ENCODE data around the gene DDR2.
"Not testable (repeated sequence)": the region's sequence is repeated elsewhere in the genome, so short reads cannot be mapped to it uniquely, and the experiment has no call there.

The DDR2 gene

DNA sequence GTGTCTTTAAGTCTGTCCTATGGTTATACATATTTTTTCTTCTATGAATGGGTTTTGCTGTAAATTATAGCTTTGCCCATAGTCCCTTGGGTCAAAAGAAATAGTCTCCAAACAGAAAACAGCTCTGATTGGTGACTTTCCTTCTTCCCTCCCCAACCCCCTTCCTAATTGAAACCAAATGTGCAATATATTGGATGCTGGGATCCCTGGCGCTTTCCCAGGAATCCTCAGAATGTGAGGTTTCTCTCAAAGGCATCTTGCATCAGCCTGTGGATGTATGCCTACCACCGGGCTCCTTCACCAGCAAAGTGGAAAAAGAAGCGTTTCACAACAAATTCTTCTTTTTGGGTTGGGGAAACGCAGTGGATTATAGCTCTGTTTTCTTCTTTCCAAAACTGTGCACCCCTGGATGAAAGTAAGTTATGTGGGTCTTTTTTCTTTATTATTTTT, at the start of gene DDR2:
DDR2 (plus strand) TSS at position 248 of the 450 bp plus-strand sequence. CDS start 86,600 bp downstream, outside the sequence.
- peak; percentile 84 for DNase-seq (ENCODE audit: low spot score)

DNA sequence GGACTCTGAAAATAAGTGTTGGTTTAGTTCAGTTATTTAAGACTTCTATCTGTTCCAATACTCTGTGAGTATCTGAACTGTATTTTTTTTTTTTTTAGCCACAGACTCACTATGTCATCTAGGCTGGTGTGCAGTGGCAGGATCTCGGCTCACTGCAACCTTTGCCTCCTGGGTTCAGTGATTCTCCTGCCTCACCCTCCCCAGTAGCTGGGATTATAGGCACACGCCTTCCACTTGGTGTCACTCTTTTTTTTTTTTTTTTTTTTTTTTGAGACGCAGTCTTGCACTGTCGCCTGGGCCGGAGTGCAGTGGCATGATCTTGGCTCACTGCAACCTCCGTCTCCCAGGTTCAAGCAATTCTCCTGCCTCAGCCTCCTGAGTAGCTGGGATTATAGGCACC, 49.4 kb upstream of the DDR2 start:
- not testable (repeated sequence) for DNase-seq (ENCODE audit: low spot score)

DNA sequence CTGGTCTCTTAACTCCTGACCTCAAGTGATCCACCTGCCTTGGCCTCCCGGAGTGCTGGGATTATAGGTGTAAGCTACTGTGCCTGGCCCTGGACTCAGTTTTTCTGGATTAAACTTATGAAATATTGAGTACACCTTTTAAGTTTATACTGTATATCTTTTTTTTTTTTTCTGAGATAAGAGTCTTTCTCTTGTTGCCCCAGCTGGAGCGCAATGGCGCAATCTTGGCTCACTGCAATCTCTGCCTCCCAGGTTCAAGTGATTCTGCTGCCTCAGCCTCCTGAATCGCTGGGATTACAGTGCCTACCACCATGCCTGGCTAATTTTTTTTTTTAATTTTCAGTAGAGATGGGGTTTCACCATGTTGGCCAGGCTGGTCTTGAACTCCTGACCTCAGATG, 47.2 kb upstream of the DDR2 start:
- not testable (repeated sequence) for DNase-seq (ENCODE audit: low spot score)

DNA sequence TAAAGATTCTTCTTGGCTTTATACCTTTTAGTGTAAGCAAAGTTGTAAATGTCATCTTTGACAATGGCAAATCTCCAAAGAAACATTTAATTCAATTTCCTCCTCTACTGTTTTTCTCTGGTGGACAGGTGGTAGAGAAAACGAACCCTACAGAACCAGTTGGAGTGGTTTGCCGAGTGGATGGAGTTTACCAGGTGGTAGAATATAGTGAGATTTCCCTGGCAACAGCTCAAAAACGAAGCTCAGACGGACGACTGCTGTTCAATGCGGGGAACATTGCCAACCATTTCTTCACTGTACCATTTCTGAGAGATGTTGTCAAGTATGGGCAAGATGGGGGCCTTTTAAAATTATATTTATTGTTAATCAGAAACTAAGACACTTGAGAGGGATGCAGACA, 44.9 kb upstream of the DDR2 start:
- DNase-seq (ENCODE audit: low spot score), result peak; percentile 33

DNA sequence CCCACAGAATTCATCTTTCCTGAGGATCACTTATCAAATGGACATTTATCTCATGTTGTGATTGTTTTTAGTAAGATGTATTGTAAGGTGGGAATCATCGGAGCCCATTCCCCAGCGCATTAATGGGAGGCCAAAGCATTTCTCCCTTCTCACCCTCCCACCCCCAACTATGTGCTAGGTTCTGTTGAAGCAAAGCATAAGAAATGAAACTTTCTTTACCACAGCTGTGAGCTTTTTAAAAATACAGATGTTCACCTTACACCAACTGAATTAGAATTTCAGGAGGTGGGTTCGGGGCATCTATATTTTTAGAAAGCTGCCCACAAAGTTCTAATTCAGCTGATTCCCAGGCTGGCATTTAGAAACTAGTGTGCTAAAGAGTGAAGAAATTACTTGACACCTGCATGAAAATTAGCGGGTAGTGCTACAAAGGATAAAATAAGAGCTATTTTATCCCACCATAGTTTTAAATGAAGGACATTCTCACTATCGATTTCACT, 44.5 kb upstream of the DDR2 start:
- no peak for DNase-seq (ENCODE audit: low spot score)

DNA sequence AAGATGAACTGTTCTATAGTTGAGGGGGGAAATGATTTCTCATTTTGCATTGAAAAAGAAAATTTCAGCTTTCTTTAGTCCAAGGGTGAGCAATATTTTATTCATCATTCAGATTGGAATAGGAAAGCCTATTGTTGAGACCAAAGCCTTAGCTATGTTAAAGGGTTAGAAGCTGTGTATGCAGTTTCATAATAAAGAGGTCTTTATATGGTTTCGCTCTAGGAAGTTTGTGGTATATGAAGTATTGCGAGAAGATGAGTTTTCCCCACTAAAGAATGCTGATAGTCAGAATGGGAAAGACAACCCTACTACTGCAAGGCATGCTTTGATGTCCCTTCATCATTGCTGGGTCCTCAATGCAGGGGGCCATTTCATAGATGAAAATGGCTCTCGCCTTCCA, 42.2 kb upstream of the DDR2 start:
- no peak for DNase-seq (ENCODE audit: low spot score)

DNA sequence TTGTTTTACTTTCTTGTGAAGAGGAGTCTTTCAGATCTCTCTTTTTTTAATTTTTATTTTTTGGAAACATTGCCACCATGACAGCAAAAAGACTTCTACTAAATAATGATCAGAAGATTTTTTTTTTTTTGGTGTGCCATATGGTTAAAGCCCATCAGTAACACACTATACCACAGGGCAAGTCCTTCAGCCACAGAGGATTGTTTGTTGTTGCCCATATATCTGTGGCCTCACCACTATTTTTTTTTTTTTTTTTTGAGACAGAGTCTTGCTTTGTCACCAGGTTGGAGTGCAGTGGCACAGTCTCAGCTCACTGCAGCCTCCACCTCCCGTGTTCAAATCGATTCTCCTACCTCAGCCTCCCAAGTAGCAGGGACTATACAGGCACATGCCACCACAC, 41.6 kb upstream of the DDR2 start:
- no peak for DNase-seq (ENCODE audit: low spot score)

DNA sequence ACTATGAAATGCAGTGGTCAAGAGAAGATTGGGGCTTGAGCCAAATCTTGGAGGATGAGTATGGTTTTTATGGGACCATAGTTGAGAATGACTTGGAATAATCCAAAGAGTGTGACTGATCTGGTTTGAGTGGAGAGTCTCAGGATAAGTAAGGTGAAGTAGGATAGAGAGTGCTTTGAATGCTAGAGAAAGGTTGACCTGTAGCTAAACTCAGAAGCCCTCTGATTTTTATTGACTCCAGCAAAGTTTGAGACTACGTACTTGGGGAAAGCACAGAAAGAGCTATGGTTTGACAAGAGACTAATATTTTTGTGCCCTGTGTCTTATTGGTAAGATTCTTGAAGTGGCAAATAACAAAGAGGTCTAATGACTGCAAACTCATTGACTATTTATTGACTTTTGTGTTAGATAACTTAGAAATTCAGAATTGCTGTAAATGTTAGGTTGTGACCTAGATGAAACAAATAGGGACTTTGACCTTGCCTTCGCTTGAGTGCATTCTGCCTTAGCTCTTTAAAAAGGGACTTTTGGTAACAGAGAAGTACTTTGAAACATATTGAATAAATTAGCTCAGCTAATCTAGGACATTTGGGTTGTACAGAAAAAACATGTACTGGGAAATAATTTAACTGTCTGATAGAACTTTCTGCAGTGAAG, 35.6 kb upstream of the DDR2 start:
- no peak for DNase-seq (ENCODE audit: low spot score)

DNA sequence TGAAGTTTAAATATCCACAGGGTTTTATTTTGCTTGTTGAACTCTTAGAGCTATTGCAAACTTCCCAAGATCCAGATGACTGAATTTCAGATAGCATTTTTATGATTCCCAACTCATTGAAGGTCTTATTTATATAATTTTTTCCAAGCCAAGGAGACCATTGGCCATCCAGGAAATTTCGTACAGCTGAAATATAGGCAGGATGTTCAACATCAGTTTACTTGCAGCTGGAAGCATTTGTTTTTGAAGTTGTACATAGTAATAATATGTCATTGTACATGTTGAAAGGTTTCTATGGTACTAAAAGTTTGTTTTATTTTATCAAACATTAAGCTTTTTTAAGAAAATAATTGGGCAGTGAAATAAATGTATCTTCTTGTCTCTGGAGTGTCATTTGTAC, 32.8 kb upstream of the DDR2 start:
- no peak for DNase-seq (ENCODE audit: low spot score)

DNA sequence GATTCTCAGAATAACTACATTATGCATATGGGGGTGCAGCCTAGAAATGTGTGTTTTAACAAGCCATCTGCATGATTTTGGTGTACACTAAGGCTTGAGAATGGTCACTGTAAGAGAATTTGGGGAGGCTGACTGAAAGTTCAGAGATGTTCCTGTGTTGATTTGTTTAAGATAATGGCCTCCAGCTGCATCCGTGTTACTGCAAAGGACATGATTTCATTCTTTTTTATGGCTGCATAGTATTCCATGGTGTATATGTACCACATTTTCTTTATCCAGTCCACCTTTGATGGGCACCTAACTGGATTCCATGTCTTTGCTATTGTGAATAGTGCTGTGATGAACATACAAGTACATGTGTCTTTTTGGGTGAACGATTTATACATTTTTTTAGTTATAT, 29.1 kb upstream of the DDR2 start:
- not testable (repeated sequence) for DNase-seq (ENCODE audit: low spot score)

DNA sequence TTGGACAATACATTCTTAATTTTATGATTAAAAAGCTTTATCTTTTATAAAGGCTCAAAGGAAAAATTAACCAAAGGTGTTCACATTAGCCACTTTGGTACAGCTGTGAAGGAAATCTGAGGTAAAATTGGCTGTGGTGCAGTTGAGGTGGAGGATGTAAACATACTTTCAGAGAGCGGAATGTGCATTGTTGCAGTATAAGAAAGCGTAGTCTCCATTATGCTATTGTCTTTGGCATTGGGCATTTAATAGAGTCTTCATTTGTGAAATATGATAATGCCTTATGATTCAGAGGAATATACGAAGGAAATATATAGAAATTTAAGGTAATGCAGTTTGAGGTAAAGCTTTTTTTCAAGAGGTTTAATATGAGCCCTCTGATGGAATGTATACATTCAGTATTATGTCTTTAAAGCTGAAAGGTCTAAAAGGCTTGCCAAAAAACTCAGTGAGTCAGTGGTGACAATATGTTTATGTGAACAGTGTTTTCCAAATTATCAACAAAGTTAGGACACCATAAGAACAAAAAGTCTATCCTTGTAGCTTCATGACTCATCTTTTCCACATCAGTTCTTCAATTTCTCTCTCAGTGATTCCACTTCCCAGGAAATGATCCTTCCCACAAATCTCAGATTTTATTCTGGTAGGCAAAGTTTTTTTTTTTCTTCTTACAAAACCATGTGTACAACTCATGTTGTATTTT, 26.9 kb upstream of the DDR2 start:
- DNase-seq (ENCODE audit: low spot score), result no peak

DNA sequence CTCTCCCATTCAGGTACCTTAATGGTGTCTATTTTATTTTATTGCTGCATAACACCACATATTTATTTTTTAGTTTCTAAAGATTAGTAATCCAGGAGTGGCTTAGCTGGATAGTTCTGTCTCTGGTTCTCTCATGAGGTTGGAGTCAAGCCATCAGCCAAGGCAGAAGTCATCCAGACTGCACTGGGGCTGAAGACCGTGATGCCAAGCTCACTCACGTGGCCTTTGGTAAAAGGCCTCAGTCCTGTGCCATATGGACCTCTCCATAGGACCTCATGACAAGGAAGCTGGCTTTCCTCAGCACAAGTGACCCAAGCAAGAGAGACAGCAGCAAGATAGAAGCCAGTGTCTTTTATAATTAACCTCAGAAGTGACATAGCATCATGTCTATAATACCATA, 23.0 kb upstream of the DDR2 start:
- DNase-seq (ENCODE audit: low spot score), result peak; percentile 77

DNA sequence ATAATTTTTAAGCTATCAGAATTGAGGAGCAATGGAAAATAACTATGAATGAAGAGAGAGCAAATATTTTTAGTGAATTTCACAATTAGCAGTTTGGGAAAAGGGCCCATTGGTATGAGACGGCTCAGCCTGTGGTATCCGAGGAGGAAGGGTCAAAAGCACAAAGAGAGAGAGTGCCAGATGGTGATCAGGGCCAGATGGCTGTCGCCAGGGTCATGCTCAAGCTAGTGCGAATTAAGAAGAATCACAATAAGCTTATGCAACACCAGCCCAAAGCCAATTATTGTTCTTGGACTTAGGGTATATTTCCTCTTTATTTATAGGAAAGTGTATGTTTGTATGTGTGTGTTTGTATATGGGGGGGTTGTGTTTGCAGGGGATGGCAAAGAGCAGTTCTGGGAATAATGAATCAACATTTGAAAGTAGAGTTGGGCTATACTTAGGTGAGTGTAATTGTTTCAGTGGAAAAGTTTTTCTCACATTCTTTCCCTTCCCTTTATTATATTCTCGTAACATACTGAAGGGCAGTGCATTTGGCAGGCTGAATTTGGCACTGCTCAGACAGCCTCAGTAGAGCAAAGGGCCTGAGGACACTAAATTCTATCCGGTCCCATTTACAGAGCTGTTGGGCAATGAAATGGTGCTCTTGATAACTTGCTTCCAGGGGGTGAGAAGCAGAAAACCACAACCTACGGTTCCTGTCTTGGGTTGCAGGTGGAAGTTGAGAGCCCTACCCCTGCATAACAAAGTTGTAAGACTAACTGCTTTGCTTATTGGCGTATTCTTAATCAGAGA, 19.5 kb upstream of the DDR2 start:
- no peak for DNase-seq (ENCODE audit: low spot score)

DNA sequence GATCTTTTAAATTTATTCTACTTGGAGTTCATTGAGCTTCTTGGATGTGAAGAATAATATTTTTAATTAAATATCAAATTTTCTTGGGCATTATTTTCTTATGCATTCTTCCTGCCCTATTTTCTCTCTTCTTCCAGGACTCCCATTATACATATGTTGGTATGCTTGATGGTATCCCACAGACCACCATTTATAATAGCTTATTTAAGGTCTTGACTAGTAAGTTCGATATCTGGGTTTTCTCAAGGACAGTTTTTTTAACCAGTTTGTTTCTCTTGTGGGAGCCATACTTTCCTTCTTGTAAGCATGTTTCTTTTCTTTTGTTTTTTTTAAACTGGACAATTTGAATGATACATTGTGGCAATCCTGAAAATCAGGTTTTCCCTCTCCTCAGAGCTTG, 15.4 kb upstream of the DDR2 start:
- DNase-seq (ENCODE audit: low spot score), result no peak

DNA sequence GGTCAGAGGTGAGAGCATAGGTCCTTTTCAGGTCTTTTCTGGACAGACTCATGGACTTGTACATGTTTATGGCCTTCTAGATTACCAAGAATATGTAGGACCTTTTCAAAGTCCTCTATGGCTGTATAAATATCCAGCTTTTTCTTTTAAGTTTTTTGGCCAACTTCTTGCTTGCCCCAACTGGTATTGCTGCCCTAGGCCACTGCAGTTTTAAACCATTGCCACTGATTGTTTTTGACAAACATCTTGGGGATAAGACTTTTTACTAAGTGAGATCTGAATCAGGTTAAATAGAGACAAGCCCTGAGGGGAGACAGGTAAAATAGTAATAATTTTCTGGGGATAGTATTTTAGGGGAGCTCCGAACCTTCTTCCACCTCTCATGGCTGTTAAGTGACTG, 14.8 kb upstream of the DDR2 start:
- DNase-seq (ENCODE audit: low spot score), result no peak

DNA sequence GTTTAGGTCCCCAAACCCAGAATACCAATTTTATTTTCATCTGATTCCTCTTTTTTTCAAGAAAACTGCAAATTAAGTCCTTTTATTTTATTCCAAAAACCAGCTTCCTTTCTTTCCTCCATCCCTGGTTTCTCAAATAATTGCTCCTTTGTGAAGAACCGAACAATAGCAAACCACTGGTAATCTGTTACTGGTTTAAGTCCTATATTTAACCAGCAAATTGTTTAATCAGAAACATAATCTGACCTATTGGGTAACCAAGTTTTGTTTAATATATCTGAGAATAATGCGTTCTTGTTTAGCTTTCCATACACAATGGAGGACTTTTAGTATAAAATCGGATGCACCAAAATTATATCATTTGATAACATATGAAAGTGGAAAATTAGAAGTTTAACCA, 13.2 kb upstream of the DDR2 start:
- no peak for DNase-seq (ENCODE audit: low spot score)

DNA sequence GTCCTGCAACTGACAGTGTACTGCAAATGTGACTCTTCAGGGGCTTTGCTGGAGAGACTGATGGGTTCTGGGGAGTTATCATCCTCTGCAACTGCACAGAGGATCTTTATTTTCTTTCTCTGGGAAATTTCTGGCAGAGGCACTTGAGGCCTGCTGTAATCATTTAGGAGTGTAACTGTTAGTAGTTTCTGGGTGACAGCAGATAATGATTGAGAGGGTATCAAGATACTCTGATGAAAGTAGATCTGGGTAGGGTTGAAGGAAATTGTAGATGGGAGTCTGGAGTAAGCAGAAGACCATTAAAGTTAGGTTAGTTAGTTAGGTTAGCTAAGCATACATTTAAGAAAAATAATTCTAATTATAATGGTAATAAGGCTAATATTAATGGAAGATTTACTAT, 11.0 kb upstream of the DDR2 start:
- no peak for DNase-seq (ENCODE audit: low spot score)

DNA sequence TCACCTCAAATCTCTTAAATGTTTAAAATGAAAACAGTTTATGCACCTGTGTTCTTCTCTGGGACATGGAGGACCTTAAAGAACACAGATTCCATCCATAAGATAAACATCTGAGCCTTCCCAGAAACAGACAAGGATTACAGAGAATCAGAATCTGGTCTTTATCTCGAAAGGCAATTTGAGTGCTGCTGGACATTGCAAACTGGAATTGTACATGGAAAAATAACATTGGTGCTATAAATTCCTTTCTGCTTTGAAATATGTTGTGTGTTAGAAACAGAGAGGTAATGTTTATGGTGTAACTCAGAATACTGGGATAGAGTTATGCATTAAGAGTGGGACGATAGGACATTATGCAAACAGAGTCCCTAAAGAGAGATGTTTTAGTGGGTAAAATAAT, 6.6 kb upstream of the DDR2 start:
- DNase-seq (ENCODE audit: low spot score), result no peak

DNA sequence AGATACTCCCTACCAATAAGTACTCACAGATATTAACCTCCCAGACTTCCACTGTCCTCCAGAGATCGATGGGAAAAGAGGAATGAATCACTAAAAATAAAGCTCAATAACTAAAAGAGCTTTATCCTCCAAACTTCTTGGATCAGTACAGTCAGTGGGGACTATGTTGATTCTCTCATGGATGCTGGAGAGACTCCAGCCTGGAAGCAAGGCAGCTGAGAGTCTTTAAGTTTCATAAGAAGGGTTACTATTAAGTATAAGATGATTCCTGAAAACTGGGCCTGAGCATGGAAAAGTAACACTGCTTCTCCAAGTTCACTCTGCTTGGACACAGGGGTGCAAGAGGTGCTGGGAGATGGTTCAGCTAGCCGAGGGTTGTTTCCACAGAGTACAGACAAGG, 6.2 kb upstream of the DDR2 start:
- DNase-seq (ENCODE audit: low spot score), result no peak

DNA sequence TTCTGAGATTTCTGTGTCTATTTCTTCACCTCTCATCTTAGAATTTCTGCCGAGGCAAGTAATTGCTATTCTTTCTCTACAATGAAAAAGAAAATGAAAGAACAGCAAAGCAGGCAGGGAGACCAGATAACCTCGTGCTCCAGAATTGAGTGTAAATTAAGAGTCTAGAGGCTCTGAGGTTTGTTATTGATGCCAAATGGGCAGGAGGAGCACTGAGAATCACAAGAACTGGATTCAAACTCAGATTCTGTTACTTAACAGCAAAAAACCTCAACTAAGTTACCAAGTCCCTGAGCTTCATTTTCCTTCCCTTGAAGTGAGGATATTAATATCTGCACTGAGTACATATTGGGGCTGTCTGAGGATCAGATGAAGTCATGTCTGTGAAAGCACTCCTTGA, 5.5 kb upstream of the DDR2 start:
- DNase-seq (ENCODE audit: low spot score), result no peak

DNA sequence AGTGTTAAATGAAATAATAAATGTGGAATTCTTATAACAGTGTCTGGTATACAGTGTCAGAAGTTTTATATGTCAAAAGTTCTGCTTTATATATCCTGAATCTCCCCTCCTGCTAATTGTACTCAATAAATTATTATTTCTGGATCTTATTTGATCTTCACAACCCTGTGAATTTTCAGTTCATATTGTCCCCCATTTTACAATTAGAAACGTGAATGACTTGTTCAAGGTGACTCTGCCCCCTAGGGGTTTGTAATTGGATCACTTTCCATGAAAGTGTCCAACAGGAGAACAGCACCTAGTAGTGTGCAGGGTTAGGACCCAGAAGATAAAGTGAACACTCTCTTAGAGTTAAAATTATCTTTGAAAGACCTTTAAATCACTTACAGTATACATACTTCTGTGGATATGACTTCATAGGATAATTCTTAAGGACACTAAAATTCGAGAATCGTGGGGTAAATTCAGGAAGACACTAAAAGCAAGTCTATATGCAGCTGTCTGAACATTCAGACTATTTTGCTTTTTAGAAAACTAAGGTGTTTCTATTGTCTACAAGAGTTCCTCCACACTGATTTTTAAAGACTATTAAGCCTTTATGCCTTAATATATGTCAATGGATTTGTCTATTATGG, 4.5 kb upstream of the DDR2 start:
- peak; percentile 32 for DNase-seq (ENCODE audit: low spot score)

DNA sequence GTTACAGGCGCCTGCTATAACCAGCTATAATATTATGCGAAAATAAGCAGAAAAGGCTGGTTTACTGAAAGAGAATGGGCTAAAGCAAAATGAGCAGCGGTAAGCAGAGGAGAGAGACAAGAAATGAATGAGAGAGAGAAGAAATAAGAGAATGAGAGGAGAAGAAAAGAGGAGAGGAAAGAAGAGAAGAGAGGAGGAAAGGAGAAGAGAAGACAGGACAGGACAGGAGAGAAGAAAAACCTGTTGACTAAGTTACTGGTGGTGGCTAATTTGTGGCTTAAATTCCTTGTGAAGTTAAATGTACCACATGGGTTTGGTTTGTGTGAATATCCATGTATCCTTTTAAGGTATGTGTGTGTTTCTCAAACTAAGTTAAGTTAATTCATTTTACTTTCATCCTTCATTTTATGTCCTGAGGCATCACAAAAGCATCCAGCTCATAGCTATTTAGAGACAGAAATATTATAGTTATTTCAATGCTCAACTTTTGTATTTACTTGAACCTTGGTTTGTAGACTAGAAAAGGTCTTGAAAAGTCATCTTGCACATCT, 3.1 kb upstream of the DDR2 start:
- DNase-seq (ENCODE audit: low spot score), result no peak
